HG03575 (cell line): Measurements from ENCODE around the gene CST2.
"Not testable (repeated sequence)": the region's sequence is repeated elsewhere in the genome, so short reads cannot be mapped to it uniquely, and the experiment has no call there.

Experiments
- ATAC-seq: cut with Tn5 transposase; IDR thresholded peaks from one replicate; pipeline ENCODE4 v1.9.1; 2021; ENCODE audit not compliant: unreplicated experiment, insufficient number of reproducible peaks, low FRiP score; ENCODE audit errors: extremely low read depth

Gene CST2

DNA sequence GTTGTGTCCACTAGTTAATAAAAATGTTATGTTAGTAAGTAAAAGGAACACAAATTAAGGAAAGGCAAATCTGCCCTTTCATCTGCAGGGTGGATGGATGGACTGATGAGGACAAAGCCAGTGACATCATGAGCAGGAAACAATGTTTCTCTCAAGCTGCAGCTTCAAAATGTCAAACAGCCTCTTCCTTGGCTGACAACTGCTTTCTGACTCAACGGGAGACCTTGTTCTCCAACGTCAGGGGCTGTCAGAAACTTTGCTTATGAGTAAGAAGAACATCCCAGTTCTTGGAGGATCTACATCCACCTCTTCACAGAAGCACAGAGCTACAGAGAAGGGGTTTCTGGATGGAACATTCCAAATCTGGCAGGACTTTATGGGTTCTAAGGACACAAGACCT lies 6.0 kb downstream of the CST2 start:
- ATAC-seq: no peak

DNA sequence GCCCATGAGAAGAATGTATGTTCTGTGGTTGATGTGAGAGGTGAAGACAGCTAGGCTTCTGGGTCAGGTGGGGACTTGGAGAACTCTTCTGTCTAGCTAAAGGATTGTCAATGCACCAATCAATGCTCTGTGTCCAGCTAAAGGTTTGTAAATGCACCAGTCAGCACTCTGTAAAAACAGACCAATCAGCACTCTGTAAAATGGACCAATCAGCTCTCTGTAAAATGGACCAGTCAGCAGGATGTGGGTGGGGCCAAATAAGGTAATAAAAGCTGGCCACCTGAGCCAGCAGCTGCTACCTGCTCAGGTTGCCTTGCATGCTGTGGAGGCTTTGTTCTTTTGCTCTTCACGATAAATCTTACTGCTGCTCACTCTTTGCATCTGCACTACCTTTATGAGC lies 15.0 kb downstream of the CST2 start:
- ATAC-seq: not testable (repeated sequence)

DNA sequence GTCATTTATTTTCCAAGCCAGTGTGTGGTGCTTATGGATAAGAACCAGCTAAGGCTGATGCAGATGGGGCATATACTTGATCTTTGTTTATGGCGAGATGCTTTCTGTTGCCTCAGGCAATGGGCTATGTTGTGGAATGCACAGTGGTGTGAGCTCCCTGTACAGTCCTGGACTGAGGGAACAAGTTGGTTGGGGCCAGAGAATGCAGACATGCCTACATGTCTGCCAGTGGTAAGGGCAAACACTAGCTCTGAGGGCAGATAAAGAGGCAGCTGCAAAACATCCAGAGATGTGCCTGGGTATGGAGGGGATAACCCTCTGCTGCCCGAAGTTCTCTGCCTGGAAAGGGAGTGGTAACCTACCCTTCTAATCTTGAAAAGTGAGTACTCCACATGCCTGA lies 16.2 kb downstream of the CST2 start:
- not testable (repeated sequence) for ATAC-seq

DNA sequence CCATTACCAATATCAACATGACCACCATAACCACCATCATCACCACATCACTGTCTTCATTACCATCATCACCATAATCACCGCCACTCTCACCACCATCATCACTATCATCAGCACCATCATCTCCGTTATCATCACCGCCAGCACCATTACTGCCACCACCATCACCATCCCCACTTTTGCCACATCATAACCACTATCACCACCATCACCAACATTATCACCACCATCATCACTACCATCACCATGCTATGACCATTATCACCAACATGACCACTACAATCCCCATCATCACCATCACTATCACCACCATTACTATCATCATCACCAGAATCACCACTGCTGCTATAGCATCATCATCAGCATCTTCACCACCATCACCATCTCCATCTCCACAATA lies 25.7 kb downstream of the CST2 start:
- no peak for ATAC-seq

- not testable (repeated sequence) for ATAC-seq
Observed at GRCh38 chr20:23799216-23799847, 27.2 kb downstream of the CST2 start.

- ATAC-seq: no peak
Observed at GRCh38 chr20:23795526-23795925, 31.0 kb downstream of the CST2 start.

DNA sequence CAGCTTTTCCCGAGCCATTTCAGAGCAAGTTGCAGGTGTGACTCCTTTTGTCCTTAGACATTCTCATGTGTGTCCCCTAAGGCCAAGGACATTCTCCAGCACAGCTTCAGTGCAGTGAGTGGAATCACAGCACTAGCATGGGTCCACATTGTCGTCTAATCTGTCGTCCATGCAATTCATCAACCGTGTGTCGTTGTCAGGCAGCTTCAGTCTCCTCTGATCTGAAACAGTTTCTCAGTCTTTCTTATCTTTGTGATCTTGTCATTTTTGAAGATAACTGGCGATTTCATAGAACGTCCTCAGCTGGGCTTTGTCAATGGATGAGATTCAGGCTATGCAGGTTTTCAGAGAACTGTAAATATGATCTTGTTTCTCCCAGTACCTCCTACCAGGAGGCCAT lies 31.7 kb downstream of the CST2 start:
- ATAC-seq: no peak

GRCh38 chr20:23794065-23794464 lies 32.5 kb downstream of the CST2 start:
- ATAC-seq: no peak

- ATAC-seq: no peak
Observed at GRCh38 chr20:23783447-23783846, 43.1 kb downstream of the CST2 start.

DNA sequence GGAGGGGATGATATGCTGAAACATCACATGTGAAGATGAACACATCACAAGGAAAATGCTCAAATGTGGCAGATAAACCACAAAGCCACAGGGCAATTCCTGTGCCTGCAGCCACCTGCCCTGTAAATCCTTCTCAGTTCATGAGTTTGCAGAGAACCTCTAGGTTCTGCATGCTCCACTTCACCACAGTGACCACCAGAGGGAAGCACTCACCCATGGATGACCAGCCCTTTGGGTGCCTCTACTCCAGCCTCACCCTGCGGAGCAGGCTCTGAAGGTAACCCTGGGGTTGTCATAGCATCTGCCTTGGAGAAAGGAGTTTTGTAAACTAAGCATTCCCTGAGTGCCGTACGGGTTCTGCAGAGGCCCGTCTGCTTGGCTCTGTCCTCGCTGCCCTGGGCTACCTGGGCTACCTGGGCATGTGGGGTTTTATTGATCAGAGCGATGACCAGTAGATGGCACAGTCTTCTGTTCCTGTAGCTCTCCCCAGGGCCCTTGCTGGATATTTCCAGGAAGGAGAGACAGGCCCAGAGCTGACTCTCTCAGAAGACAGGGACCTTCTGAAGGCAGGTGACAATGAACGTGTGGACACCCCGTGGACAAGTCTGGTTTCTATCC lies 44.1 kb downstream of the CST2 start:
- ATAC-seq: no peak

DNA sequence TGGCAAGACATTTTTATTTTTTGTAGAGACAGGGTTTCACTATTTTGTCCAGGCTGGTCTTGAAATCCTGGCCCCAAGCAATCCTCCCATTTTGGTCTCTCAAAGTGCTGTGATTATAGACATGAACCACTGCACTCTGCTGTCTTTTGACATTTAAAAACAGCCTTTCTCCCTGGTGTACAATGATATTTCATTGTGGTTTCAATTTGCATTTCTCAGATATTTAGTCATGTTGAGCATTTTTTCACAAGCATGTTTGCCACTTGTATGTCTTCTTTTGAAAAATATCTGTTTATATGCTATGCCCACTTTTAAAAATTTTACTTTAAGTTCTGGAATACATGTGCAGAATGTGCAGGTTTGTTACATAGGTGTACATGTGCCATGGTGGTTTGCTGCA lies 47.9 kb downstream of the CST2 start:
- not testable (repeated sequence) for ATAC-seq

DNA sequence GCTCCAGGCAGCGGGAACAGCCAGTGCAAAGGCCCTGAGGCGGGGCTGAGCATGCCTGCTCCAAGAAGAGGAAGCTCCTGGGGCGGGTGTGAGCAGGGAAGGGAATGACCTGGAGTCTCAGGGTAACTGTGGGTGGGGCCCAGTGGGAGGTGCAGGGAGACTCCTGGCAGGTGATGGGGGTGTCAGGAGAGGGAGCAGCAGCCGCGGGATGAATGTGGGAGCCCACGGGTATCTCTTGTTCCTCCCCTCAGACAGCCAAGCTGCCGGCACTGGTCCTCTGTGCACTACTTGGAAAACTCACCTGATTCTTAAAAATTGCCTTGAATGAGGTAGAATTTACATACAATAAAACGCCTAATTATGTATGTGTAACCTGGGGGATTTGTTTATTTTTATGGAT lies 49.1 kb downstream of the CST2 start:
- not testable (repeated sequence) for ATAC-seq

GRCh38 chr20:23776067-23776771 lies 50.3 kb downstream of the CST2 start:
- no peak for ATAC-seq

DNA sequence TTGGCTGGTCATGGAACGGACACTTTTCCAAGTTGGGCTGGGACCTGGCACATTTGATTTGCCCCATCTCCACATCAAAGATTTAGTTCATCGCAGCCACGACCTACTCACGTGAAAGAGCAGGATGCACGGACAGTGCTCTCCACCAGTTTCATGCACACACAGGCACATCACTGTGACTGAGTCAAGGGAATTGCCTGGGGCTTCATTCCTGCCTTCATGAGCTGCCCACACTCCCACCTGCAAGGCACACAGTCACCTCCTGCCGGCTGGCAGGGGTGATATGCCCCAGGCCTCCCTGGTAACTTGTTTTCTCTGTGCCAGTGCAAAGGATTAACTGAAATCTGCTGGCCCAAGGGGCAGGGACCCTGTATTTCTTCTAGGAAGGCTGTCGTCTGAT lies 52.4 kb downstream of the CST2 start:
- no peak for ATAC-seq
